Vagina (tissue), 2 donors: Measurements from ENCODE around the gene SWAP70. TPM values are rescaled to one million over a fixed set of nuclear protein-coding genes. Genes with fewer than 3 reads are reported as not detected.
A peak's percentile ranks its signal among the peaks of the same experiment; 100 is the strongest.

ENCODE experiments used
- DNase-seq, 2 donors: peaks; one replicate each; pipeline ENCODE4 v3.0.0-alpha.2; 2017; ENCODE audit errors: extremely low spot score in 2 of 2
- H3K27ac ChIP-seq: fragments of 200-600 bp; sonication (generic); one replicate; pipeline ENCODE4 v1.5.1; 2019
- H3K27me3 ChIP-seq: fragments of 200-600 bp; sonication (generic); one replicate; pipeline ENCODE4 v1.5.1; 2019
- H3K36me3 ChIP-seq, 2 donors: fragments of 200-600 bp; sonication (generic); one replicate each; pipeline ENCODE4 v1.5.1; 2017 to 2019
- H3K4me1 ChIP-seq: fragments of 200-600 bp; sonication (generic); one replicate; pipeline ENCODE4 v1.5.1; 2019
- H3K4me3 ChIP-seq, 2 donors: fragments of 200-600 bp; sonication (generic); 1 replicate in 1 of 2; 2 replicates in 1 of 2; pipeline ENCODE4 v1.5.1; 2016 to 2019
- H3K9me3 ChIP-seq: fragments of 200-600 bp; sonication (generic); one replicate; pipeline ENCODE4 v1.5.1; 2019
- CTCF ChIP-seq, 3 experiments: fragments of 450-650 bp in 2 of 3; fragments of 200-600 bp in 1 of 3; sonication (generic) in 1 of 3; IDR thresholded peaks; one replicate each; pipeline ENCODE4 v1.5.1; 2017 to 2019; ENCODE audit warnings: antibody characterized with exemption in 3 of 3, mild to moderate bottlenecking in 2 of 3, moderate library complexity in 2 of 3
- POLR2A ChIP-seq, 2 donors: fragments of 450-650 bp; IDR thresholded peaks; one replicate each; pipeline ENCODE4 v1.6.1; 2017; ENCODE audit warnings: antibody characterized with exemption in 2 of 2, mild to moderate bottlenecking in 2 of 2, moderate library complexity in 2 of 2
- POLR2AphosphoS5 ChIP-seq, 2 donors: sonication (generic); formaldehyde crosslinking; IDR thresholded peaks; one replicate each; pipeline ENCODE4 v1.9.0; 2017; ENCODE audit warnings: antibody characterized with exemption in 2 of 2, mild to moderate bottlenecking in 2 of 2, low read depth in 1 of 2; ENCODE audit not compliant: insufficient read depth in 1 of 2
- intact Hi-C: fragments of 100-400 bp; cut with DNase I; formaldehyde crosslinking; loops from one replicate; pipeline ENCODE4 v1.15.1; 2023
- total RNA-seq: library from RNA; depleted of rRNA; stranded (reverse); fragments of >200 nt; gene quantifications from one replicate; pipeline ENCODE4 v1.2.3, GENCODE V29; 2016

The SWAP70 gene
- total RNA-seq, 1 donor from 2014 or later = 32.2 TPM

- H3K27me3 ChIP-seq = no peaks in the 10 kb centered on the region
- peaks cover 36% of the 10 kb centered on the region for H3K4me1 ChIP-seq
- no peak for TF ChIP-seq CTCF (IDR thresholded peaks at IDR 0.05)
- TF ChIP-seq POLR2A (IDR thresholded peaks at IDR 0.05) = no peak
- TF ChIP-seq POLR2AphosphoS5 (IDR thresholded peaks at IDR 0.05; ENCODE audit: insufficient read depth in 1 of 2, low read depth in 1 of 2) = no peak
- intact Hi-C loops = no loop called here
- peak overlapping the region; percentile 83 for H3K27ac ChIP-seq
- H3K36me3 ChIP-seq = no peaks in the 10 kb centered on the region
- no peak overlapping the region for H3K4me3 ChIP-seq
- no peak for DNase-seq
- H3K9me3 ChIP-seq = no peaks in the 10 kb centered on the region
These were observed 24.0 kb downstream of the SWAP70 start for GRCh38 chr11:9687711-9688477.

- no peaks in the 10 kb centered on the region for H3K27me3 ChIP-seq
- H3K27ac ChIP-seq = peak overlapping the region; percentile 83
- H3K36me3 ChIP-seq = no peaks in the 10 kb centered on the region
- no peak overlapping the region for H3K4me3 ChIP-seq
- no peak for TF ChIP-seq POLR2A (IDR thresholded peaks at IDR 0.05)
- TF ChIP-seq POLR2AphosphoS5 (IDR thresholded peaks at IDR 0.05; ENCODE audit: insufficient read depth in 1 of 2, low read depth in 1 of 2) = no peak
- TF ChIP-seq CTCF (IDR thresholded peaks at IDR 0.05) = no peak
- H3K4me1 ChIP-seq = peaks cover 46% of the 10 kb centered on the region
- DNase-seq = no peak
- H3K9me3 ChIP-seq = no peaks in the 10 kb centered on the region
- intact Hi-C loops = no loop called here
These were observed 25.0 kb downstream of the SWAP70 start for GRCh38 chr11:9688716-9689511.

GRCh38 chr11:9689721-9690120, 25.8 kb downstream of the SWAP70 start:
- H3K36me3 ChIP-seq = no peaks in the 10 kb centered on the region
- no peak overlapping the region for H3K4me3 ChIP-seq
- no peaks in the 10 kb centered on the region for H3K9me3 ChIP-seq
- no peak for TF ChIP-seq POLR2AphosphoS5 (IDR thresholded peaks at IDR 0.05; ENCODE audit: insufficient read depth in 1 of 2, low read depth in 1 of 2)
- no peak for TF ChIP-seq CTCF (IDR thresholded peaks at IDR 0.05)
- no peak for TF ChIP-seq POLR2A (IDR thresholded peaks at IDR 0.05)
- H3K27ac ChIP-seq = peak overlapping the region; percentile 83
- intact Hi-C loops = no loop called here
- no peaks in the 10 kb centered on the region for H3K27me3 ChIP-seq
- DNase-seq = no peak
- peaks cover 49% of the 10 kb centered on the region for H3K4me1 ChIP-seq

GRCh38 chr11:9691865-9692264, 28.0 kb downstream of the SWAP70 start:
- H3K4me1 ChIP-seq = peaks cover 49% of the 10 kb centered on the region
- H3K4me3 ChIP-seq = no peak overlapping the region
- no peaks in the 10 kb centered on the region for H3K27me3 ChIP-seq
- TF ChIP-seq CTCF (IDR thresholded peaks at IDR 0.05) (no peak), POLR2A (IDR thresholded peaks at IDR 0.05) (no peak), POLR2AphosphoS5 (IDR thresholded peaks at IDR 0.05; ENCODE audit: insufficient read depth in 1 of 2, low read depth in 1 of 2) (peak in 1 of 2 donors; percentile 28)
- H3K9me3 ChIP-seq = no peaks in the 10 kb centered on the region
- H3K27ac ChIP-seq = peak overlapping the region; percentile 29
- intact Hi-C loops = no loop called here
- no peak for DNase-seq
- peaks cover 0 to 13% of the 10 kb centered on the region in 2 donors for H3K36me3 ChIP-seq
